HEK293T (cell line): ENCODE measurements around the gene CAPZA1.

Source experiments
- ARNT ChIP-seq: fragments of 450-650 bp; IDR thresholded peaks from 2 replicates; pipeline ENCODE4 v1.6.1; 2017; ENCODE audit warnings: mild to moderate bottlenecking
- BHLHE40 ChIP-seq: fragments of 450-650 bp; IDR thresholded peaks from 2 replicates; pipeline ENCODE4 v1.6.1; 2016; ENCODE audit warnings: mild to moderate bottlenecking, moderate library complexity, borderline replicate concordance
- ELF4 ChIP-seq: fragments of 450-650 bp; IDR thresholded peaks from 2 replicates; pipeline ENCODE4 v1.6.1; 2017; ENCODE audit warnings: antibody characterized with exemption
- FOXA1 ChIP-seq: fragments of 450-650 bp; IDR thresholded peaks from 2 replicates; pipeline ENCODE4 v1.6.1; 2016; ENCODE audit warnings: mild to moderate bottlenecking
- FOXK2 ChIP-seq: fragments of 450-650 bp; IDR thresholded peaks from 2 replicates; pipeline ENCODE4 v1.6.1; 2016; ENCODE audit warnings: mild to moderate bottlenecking
- FOXM1 ChIP-seq: fragments of 450-650 bp; IDR thresholded peaks from 2 replicates; pipeline ENCODE4 v1.6.1; 2017; ENCODE audit warnings: mild to moderate bottlenecking, borderline replicate concordance
- HDGF ChIP-seq: fragments of 450-650 bp; IDR thresholded peaks from 2 replicates; pipeline ENCODE4 v1.6.1; 2017; ENCODE audit warnings: antibody characterized with exemption, borderline replicate concordance
- LEF1 ChIP-seq: fragments of 450-650 bp; IDR thresholded peaks from 2 replicates; pipeline ENCODE4 v1.6.1; 2017; ENCODE audit warnings: mild to moderate bottlenecking, borderline replicate concordance
- SP1 ChIP-seq: fragments of 450-650 bp; IDR thresholded peaks from 2 replicates; pipeline ENCODE4 v1.6.1; 2017
- SUZ12 ChIP-seq: fragments of 450-650 bp; IDR thresholded peaks from 2 replicates; pipeline ENCODE4 v1.6.1; 2016; ENCODE audit warnings: mild to moderate bottlenecking
- ZNF384 ChIP-seq: fragments of 450-650 bp; IDR thresholded peaks from 2 replicates; pipeline ENCODE4 v1.6.1; 2016
- TF ChIP-seq, protein P1 (sequence below): fragments of 450-650 bp; IDR thresholded peaks from 2 replicates; pipeline ENCODE4 v1.6.1; 2016

DNA sequence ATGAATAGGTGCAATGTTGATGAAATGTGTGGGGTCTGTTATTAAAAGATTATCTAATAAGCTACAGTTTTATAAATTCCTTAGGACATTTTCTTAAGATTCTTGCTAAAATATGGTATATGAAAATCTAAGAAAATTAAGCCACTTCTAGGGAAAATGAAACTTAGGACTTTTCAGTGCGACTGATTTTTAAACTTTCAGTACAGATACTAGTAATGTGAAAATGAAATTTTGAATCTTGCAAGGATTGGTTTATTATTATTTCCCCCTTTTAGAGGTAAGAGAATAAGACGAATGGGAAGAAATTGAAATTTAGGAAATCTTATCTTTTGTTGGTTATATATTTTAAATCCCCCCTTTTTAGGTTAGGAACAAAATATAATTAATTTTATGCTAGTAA, 16.4 kb downstream of the CAPZA1 start:
- TF ChIP-seq, protein P1, sequence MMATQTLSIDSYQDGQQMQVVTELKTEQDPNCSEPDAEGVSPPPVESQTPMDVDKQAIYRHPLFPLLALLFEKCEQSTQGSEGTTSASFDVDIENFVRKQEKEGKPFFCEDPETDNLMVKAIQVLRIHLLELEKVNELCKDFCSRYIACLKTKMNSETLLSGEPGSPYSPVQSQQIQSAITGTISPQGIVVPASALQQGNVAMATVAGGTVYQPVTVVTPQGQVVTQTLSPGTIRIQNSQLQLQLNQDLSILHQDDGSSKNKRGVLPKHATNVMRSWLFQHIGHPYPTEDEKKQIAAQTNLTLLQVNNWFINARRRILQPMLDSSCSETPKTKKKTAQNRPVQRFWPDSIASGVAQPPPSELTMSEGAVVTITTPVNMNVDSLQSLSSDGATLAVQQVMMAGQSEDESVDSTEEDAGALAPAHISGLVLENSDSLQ, result no peak
- no peak for TF ChIP-seq ELF4
- no peak for TF ChIP-seq FOXM1
- no peak for TF ChIP-seq SP1
- no peak for TF ChIP-seq FOXA1
- no peak for TF ChIP-seq SUZ12
- no peak for TF ChIP-seq BHLHE40
- TF ChIP-seq HDGF, result no peak
- no peak for TF ChIP-seq LEF1
- no peak for TF ChIP-seq ARNT
- no peak for TF ChIP-seq FOXK2
- no peak for TF ChIP-seq ZNF384
